ENCODE measurements around the gene COL18A1. TPM values are rescaled to one million over a fixed set of nuclear protein-coding genes. Genes with fewer than 3 reads are reported as not detected.
A peak's percentile ranks its signal among the peaks of the same experiment; 100 is the strongest.

The COL18A1 gene
- total and polyA plus RNA-seq, 5 donors from 2014 or later, result 0.29 to 2.7 (median 1.3) TPM

DNA sequence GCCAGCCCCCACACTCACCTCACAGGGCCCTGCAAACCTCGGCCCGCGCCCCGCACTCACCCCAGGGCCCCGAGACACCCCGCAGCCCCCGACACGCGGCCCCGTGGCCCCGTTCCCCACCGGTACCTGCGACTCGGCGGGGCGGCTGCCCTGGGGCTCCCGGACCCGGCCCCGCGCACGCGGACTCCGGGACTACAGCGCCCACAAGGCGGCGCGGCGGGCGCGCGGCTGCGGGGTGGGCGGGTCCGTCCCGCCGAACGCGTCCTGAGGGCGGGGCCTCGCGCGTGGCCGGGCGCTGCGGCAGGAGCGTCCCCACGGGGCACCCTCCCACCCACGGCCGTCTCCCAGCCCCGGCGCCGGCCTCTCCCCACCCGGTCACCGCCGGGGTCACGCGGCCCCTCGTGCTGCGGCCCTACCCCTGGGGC is 137.3 kb downstream of the COL18A1 start, which contains the start of gene SLC19A1:
SLC19A1 (minus strand) TSS at position 199 of the 425 bp plus-strand sequence. CDS start 4,481 bp downstream, outside the sequence.
- Histone ChIP-seq H3K36me3 (ENCODE audit: control insufficient read depth, insufficient read depth, low read length) (no peaks in the 10 kb centered on the region), H3K27me3 (ENCODE audit: control insufficient read depth, insufficient read depth, low read length) (no peaks in the 10 kb centered on the region), H3K4me1 (ENCODE audit: control insufficient read depth, insufficient read depth, low read length, poor library complexity, severe bottlenecking) (peaks cover 20% of the 10 kb centered on the region), H3K27ac (ENCODE audit: insufficient read depth, low read length, poor library complexity, severe bottlenecking) (peak within 1 kb of the TSS; percentile 66), H3K4me3 (ENCODE audit: low read depth, low read length) (no peak within 1 kb of the TSS), H3K9me3 (ENCODE audit: control insufficient read depth in 2 of 2, low read length in 2 of 2) (no peaks in the 10 kb centered on the region)
- no peaks in the 10 kb centered on the region for H3K36me3 Mint-ChIP-seq
- ATAC-seq (ENCODE audit: low read depth in 2 of 2), result peak; percentile 77 to 84
- H3K27me3 Mint-ChIP-seq, result no peaks in the 10 kb centered on the region
- DNase-seq, result peak; percentile 65 to 77 (median 75)
- peak within 1 kb of the TSS; percentile 51 to 89 (median 86) for H3K4me3 Mint-ChIP-seq
- peak within 1 kb of the TSS in 2 of 3 donors; percentile 73 to 91 for H3K27ac Mint-ChIP-seq
- peaks cover 4 to 18% (median 7%) of the 10 kb centered on the region in 4 donors for H3K4me1 Mint-ChIP-seq
- no peaks in the 10 kb centered on the region for H3K9me3 Mint-ChIP-seq

DNA sequence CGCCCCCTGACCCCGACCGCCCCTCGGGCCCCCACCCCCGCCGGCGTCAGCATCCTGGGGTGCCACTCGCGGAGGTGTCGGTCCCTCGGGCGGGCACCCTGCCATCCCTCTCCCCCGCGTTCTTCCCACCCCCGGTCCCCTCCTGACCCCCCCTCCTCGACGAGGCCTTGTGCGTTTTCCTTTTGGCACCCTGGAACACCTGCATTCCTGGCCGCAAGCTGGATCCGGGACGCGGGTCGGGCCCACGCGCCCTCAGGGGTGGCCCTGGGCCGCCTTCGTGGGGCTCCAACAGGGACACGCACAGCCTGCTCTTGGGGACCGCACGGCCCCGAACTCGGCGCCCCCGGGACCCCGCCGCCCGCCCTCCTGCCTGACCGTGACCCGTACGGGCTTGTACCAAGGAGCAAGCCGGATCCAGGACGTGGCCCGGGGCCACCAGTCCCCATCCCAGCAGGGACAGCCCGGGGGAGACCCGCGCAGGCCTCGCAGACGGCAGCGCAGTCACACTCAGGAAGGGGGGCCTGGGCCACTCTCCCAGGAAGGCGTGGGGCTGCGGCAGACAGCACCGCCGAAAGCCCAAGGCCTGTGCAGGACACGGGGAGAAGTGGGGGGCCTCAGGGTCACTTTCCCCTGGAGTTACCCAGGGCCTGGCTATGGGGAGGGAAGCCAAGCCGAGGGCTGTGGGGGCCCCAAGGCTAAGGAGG is 137.9 kb downstream of the COL18A1 start:
- H3K9me3 Mint-ChIP-seq, result no peaks in the 10 kb centered on the region
- ATAC-seq (ENCODE audit: low read depth in 2 of 2) (peak in 1 of 2 donors; percentile 6), DNase-seq (no peak)
- no peaks in the 10 kb centered on the region for H3K27me3 ChIP-seq (ENCODE audit: control insufficient read depth, insufficient read depth, low read length)
- peak overlapping the region; percentile 41 for H3K27ac ChIP-seq (ENCODE audit: insufficient read depth, low read length, poor library complexity, severe bottlenecking)
- peak overlapping the region; percentile 33 to 81 (median 56) for H3K4me3 Mint-ChIP-seq
- H3K27ac Mint-ChIP-seq, result no peak overlapping the region
- peaks cover 20% of the 10 kb centered on the region for H3K4me1 ChIP-seq (ENCODE audit: control insufficient read depth, insufficient read depth, low read length, poor library complexity, severe bottlenecking)
- no peaks in the 10 kb centered on the region for H3K9me3 ChIP-seq (ENCODE audit: control insufficient read depth in 2 of 2, low read length in 2 of 2)
- H3K4me1 Mint-ChIP-seq, result peaks cover 4 to 21% (median 9%) of the 10 kb centered on the region in 4 donors
- no peaks in the 10 kb centered on the region for H3K27me3 Mint-ChIP-seq
- H3K4me3 ChIP-seq (ENCODE audit: low read depth, low read length), result no peak overlapping the region
- H3K36me3 Mint-ChIP-seq, result no peaks in the 10 kb centered on the region
- no peaks in the 10 kb centered on the region for H3K36me3 ChIP-seq (ENCODE audit: control insufficient read depth, insufficient read depth, low read length)

- H3K4me1 ChIP-seq (ENCODE audit: control insufficient read depth, insufficient read depth, low read length, poor library complexity, severe bottlenecking), result peaks cover 20% of the 10 kb centered on the region
- no peak for ATAC-seq (ENCODE audit: low read depth in 2 of 2)
- H3K9me3 Mint-ChIP-seq, result no peaks in the 10 kb centered on the region
- no peak overlapping the region for H3K27ac Mint-ChIP-seq
- H3K27me3 ChIP-seq (ENCODE audit: control insufficient read depth, insufficient read depth, low read length), result no peaks in the 10 kb centered on the region
- no peak for DNase-seq
- H3K4me1 Mint-ChIP-seq, result peaks cover 4 to 21% (median 11%) of the 10 kb centered on the region in 4 donors
- H3K4me3 ChIP-seq (ENCODE audit: low read depth, low read length), result no peak overlapping the region
- no peak overlapping the region for H3K27ac ChIP-seq (ENCODE audit: insufficient read depth, low read length, poor library complexity, severe bottlenecking)
- H3K36me3 ChIP-seq (ENCODE audit: control insufficient read depth, insufficient read depth, low read length), result no peaks in the 10 kb centered on the region
- no peaks in the 10 kb centered on the region for H3K27me3 Mint-ChIP-seq
- no peaks in the 10 kb centered on the region for H3K9me3 ChIP-seq (ENCODE audit: control insufficient read depth in 2 of 2, low read length in 2 of 2)
- peak overlapping the region in 3 of 4 donors; percentile 64 to 81 (median 68) for H3K4me3 Mint-ChIP-seq
- H3K36me3 Mint-ChIP-seq, result no peaks in the 10 kb centered on the region
These were observed 138.4 kb downstream of the COL18A1 start for GRCh38 chr21:45543371-45543709.

GRCh38 chr21:45543710-45544448 is 138.9 kb downstream of the COL18A1 start:
- peaks cover 4 to 23% (median 12%) of the 10 kb centered on the region in 4 donors for H3K4me1 Mint-ChIP-seq
- no peaks in the 10 kb centered on the region for H3K36me3 Mint-ChIP-seq
- no peak overlapping the region for H3K4me3 ChIP-seq (ENCODE audit: low read depth, low read length)
- H3K27me3 ChIP-seq (ENCODE audit: control insufficient read depth, insufficient read depth, low read length), result no peaks in the 10 kb centered on the region
- no peaks in the 10 kb centered on the region for H3K36me3 ChIP-seq (ENCODE audit: control insufficient read depth, insufficient read depth, low read length)
- no peaks in the 10 kb centered on the region for H3K9me3 ChIP-seq (ENCODE audit: control insufficient read depth in 2 of 2, low read length in 2 of 2)
- no peak overlapping the region for H3K27ac Mint-ChIP-seq
- H3K27ac ChIP-seq (ENCODE audit: insufficient read depth, low read length, poor library complexity, severe bottlenecking), result no peak overlapping the region
- H3K9me3 Mint-ChIP-seq, result no peaks in the 10 kb centered on the region
- H3K27me3 Mint-ChIP-seq, result no peaks in the 10 kb centered on the region
- DNase-seq (no peak), ATAC-seq (ENCODE audit: low read depth in 2 of 2) (no peak)
- H3K4me1 ChIP-seq (ENCODE audit: control insufficient read depth, insufficient read depth, low read length, poor library complexity, severe bottlenecking), result peaks cover 20% of the 10 kb centered on the region
- H3K4me3 Mint-ChIP-seq, result peak overlapping the region; percentile 54 to 81 (median 66)

GRCh38 chr21:45544449-45545235 is 139.7 kb downstream of the COL18A1 start:
- Histone ChIP-seq H3K4me1 (ENCODE audit: control insufficient read depth, insufficient read depth, low read length, poor library complexity, severe bottlenecking) (peaks cover 20% of the 10 kb centered on the region), H3K27me3 (ENCODE audit: control insufficient read depth, insufficient read depth, low read length) (no peaks in the 10 kb centered on the region), H3K4me3 (ENCODE audit: low read depth, low read length) (no peak overlapping the region), H3K9me3 (ENCODE audit: control insufficient read depth in 2 of 2, low read length in 2 of 2) (no peaks in the 10 kb centered on the region), H3K27ac (ENCODE audit: insufficient read depth, low read length, poor library complexity, severe bottlenecking) (no peak overlapping the region), H3K36me3 (ENCODE audit: control insufficient read depth, insufficient read depth, low read length) (no peaks in the 10 kb centered on the region)
- Mint-ChIP-seq H3K4me3 (peak overlapping the region in 3 of 4 donors; percentile 8 to 54 (median 53)), H3K9me3 (no peaks in the 10 kb centered on the region), H3K36me3 (no peaks in the 10 kb centered on the region), H3K4me1 (peaks cover 4 to 28% (median 15%) of the 10 kb centered on the region in 4 donors), H3K27me3 (no peaks in the 10 kb centered on the region), H3K27ac (no peak overlapping the region)
- DNase-seq (no peak), ATAC-seq (ENCODE audit: low read depth in 2 of 2) (no peak)

GRCh38 chr21:45545236-45545570 is 140.2 kb downstream of the COL18A1 start:
- no peaks in the 10 kb centered on the region for H3K9me3 ChIP-seq (ENCODE audit: control insufficient read depth in 2 of 2, low read length in 2 of 2)
- Mint-ChIP-seq H3K27me3 (no peaks in the 10 kb centered on the region), H3K4me1 (peaks cover 4 to 28% (median 16%) of the 10 kb centered on the region in 4 donors), H3K36me3 (no peaks in the 10 kb centered on the region), H3K4me3 (peak overlapping the region in 2 of 4 donors; percentile 27 to 53), H3K9me3 (no peaks in the 10 kb centered on the region), H3K27ac (no peak overlapping the region)
- no peaks in the 10 kb centered on the region for H3K36me3 ChIP-seq (ENCODE audit: control insufficient read depth, insufficient read depth, low read length)
- H3K4me3 ChIP-seq (ENCODE audit: low read depth, low read length), result no peak overlapping the region
- no peaks in the 10 kb centered on the region for H3K27me3 ChIP-seq (ENCODE audit: control insufficient read depth, insufficient read depth, low read length)
- DNase-seq (no peak), ATAC-seq (ENCODE audit: low read depth in 2 of 2) (no peak)
- H3K4me1 ChIP-seq (ENCODE audit: control insufficient read depth, insufficient read depth, low read length, poor library complexity, severe bottlenecking), result peaks cover 25% of the 10 kb centered on the region
- H3K27ac ChIP-seq (ENCODE audit: insufficient read depth, low read length, poor library complexity, severe bottlenecking), result no peak overlapping the region

DNA sequence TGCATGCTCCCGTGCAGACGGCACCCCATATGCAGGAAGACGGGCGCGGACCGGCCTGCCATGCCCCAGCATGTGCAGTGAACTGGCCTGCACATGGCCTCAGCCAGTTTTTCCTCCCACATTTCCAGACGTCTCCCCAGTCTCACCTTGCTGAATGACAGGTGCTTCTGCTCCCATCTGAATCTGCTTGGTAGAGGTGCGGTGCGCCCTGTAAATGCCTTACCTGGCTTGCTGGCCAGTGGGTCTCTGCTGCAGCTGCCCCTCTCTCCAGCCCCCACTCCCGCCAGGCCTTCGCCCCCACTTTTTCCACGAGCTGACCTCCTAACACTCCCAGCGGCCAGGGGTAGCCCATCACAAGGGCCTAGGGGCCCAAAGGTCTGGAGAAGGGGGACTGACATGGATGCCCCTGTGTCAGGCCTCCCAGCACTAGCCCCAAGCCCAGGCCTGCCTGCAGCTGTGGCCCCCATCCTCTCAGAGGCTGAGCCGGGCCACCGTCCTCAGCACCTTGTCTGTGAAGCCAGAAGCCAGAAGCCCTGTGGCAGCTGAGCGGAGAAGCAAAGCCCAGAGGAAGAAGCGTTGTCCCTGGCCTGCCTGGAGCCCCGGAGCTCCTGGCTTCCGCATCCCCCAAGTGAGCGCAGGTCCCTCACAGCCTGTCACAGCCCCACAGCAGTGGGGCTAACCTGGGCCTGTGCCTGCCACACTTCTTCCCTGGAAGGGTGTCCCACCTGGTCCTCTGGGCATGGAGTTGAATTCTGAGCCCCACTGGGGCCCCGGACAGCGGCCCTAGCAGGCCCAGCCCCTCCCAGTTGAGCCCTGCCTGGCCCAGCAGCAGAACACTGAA is 140.9 kb downstream of the COL18A1 start:
- no peaks in the 10 kb centered on the region for H3K27me3 Mint-ChIP-seq
- ATAC-seq (ENCODE audit: low read depth in 2 of 2) (no peak), DNase-seq (no peak)
- no peaks in the 10 kb centered on the region for H3K36me3 ChIP-seq (ENCODE audit: control insufficient read depth, insufficient read depth, low read length)
- H3K4me1 Mint-ChIP-seq, result peaks cover 2 to 29% (median 17%) of the 10 kb centered on the region in 4 donors
- H3K4me3 ChIP-seq (ENCODE audit: low read depth, low read length), result no peak overlapping the region
- peaks cover 29% of the 10 kb centered on the region for H3K4me1 ChIP-seq (ENCODE audit: control insufficient read depth, insufficient read depth, low read length, poor library complexity, severe bottlenecking)
- no peak overlapping the region for H3K27ac ChIP-seq (ENCODE audit: insufficient read depth, low read length, poor library complexity, severe bottlenecking)
- H3K27me3 ChIP-seq (ENCODE audit: control insufficient read depth, insufficient read depth, low read length), result no peaks in the 10 kb centered on the region
- H3K9me3 ChIP-seq (ENCODE audit: control insufficient read depth in 2 of 2, low read length in 2 of 2), result no peaks in the 10 kb centered on the region
- H3K27ac Mint-ChIP-seq, result no peak overlapping the region
- H3K36me3 Mint-ChIP-seq, result no peaks in the 10 kb centered on the region
- H3K4me3 Mint-ChIP-seq, result peak overlapping the region in 1 of 4 donors; percentile 53
- H3K9me3 Mint-ChIP-seq, result no peaks in the 10 kb centered on the region
